Measurements from ENCODE around the gene LINC01488.

LINC01488 gene

GRCh38 chr11:69541001-69541285 lies 59.5 kb downstream of the LINC01488 start:
- Histone ChIP-seq H3K4me3 (ENCODE audit: low read depth, low read length) (no peak overlapping the region), H3K4me2 (ENCODE audit: low read length) (no peak overlapping the region), H3K36me3 (ENCODE audit: control insufficient read depth, insufficient read depth, low read length) (no peaks in the 10 kb centered on the region), H3K27ac (no peak overlapping the region), H2AFZ (no peak overlapping the region), H3K27me3 (ENCODE audit: control insufficient read depth, insufficient read depth, low read length) (no peaks in the 10 kb centered on the region), H3K4me1 (no peaks in the 10 kb centered on the region), H3K79me2 (no peaks in the 10 kb centered on the region), H3K9ac (no peak overlapping the region), H3K9me3 (ENCODE audit: control insufficient read depth, low read length) (no peaks in the 10 kb centered on the region)
- TF ChIP-seq, protein P1, sequence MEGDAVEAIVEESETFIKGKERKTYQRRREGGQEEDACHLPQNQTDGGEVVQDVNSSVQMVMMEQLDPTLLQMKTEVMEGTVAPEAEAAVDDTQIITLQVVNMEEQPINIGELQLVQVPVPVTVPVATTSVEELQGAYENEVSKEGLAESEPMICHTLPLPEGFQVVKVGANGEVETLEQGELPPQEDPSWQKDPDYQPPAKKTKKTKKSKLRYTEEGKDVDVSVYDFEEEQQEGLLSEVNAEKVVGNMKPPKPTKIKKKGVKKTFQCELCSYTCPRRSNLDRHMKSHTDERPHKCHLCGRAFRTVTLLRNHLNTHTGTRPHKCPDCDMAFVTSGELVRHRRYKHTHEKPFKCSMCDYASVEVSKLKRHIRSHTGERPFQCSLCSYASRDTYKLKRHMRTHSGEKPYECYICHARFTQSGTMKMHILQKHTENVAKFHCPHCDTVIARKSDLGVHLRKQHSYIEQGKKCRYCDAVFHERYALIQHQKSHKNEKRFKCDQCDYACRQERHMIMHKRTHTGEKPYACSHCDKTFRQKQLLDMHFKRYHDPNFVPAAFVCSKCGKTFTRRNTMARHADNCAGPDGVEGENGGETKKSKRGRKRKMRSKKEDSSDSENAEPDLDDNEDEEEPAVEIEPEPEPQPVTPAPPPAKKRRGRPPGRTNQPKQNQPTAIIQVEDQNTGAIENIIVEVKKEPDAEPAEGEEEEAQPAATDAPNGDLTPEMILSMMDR (IDR thresholded peaks at IDR 0.05), result no peak

DNA sequence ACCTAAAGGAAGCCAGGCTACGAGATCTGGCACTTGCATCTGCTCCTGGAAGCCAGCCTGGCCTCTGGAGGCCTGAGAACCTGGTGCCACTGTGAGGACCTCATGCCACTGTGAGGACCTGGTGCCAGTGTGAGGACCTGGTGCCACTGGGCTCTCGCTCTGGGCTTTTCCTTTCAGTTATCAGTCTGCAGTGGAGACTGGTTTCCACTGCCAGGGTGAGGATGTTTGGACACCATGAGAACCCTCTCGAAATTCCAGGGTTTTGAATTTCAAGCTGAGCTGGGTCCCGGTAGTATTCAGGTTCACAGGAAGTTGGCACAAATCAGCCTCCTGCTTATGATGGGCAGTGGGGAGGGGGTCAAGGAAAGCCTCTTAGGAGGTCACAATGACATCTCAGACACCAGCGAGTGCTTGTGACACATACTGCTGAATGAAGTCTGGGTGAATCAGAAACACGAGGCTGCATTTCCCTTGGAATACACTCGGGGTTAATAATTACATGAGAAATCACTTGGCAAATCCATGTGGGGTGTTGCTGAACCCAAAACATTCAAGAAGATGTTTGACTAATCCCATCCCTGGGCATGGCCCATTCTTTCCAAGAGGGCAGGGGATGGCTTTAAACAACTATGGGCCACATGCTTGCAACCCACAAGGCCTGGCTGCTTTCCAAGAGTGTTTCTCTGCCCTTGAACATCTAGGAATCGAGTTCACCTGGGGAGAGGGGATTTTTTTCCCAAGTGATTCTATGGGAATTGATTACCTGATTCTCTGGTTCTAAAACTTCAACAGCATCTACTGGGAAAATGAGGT lies 60.2 kb downstream of the LINC01488 start:
- H3K27ac ChIP-seq, result no peak overlapping the region
- no peaks in the 10 kb centered on the region for H3K27me3 ChIP-seq (ENCODE audit: control insufficient read depth, insufficient read depth, low read length)
- no peaks in the 10 kb centered on the region for H3K4me1 ChIP-seq
- H3K4me3 ChIP-seq (ENCODE audit: low read depth, low read length), result no peak overlapping the region
- TF ChIP-seq, protein P1 (IDR thresholded peaks at IDR 0.05), result no peak
- H3K9ac ChIP-seq, result no peak overlapping the region
- no peaks in the 10 kb centered on the region for H3K9me3 ChIP-seq (ENCODE audit: control insufficient read depth, low read length)
- H3K36me3 ChIP-seq (ENCODE audit: control insufficient read depth, insufficient read depth, low read length), result no peaks in the 10 kb centered on the region
- H3K4me2 ChIP-seq (ENCODE audit: low read length), result no peak overlapping the region
- no peaks in the 10 kb centered on the region for H3K79me2 ChIP-seq
- H2AFZ ChIP-seq, result no peak overlapping the region

GRCh38 chr11:69542314-69543168 lies 61.1 kb downstream of the LINC01488 start:
- Histone ChIP-seq H3K4me1 (no peaks in the 10 kb centered on the region), H3K27ac (no peak overlapping the region), H3K27me3 (ENCODE audit: control insufficient read depth, insufficient read depth, low read length) (no peaks in the 10 kb centered on the region), H3K9ac (no peak overlapping the region), H2AFZ (no peak overlapping the region), H3K79me2 (no peaks in the 10 kb centered on the region), H3K4me2 (ENCODE audit: low read length) (no peak overlapping the region), H3K9me3 (ENCODE audit: control insufficient read depth, low read length) (no peaks in the 10 kb centered on the region), H3K4me3 (ENCODE audit: low read depth, low read length) (no peak overlapping the region), H3K36me3 (ENCODE audit: control insufficient read depth, insufficient read depth, low read length) (no peaks in the 10 kb centered on the region)
- TF ChIP-seq, protein P1 (IDR thresholded peaks at IDR 0.05), result no peak

All from parathyroid adenoma (tissue), 2 donors.